HepG2 (cell line): ENCODE measurements around the gene SIGLEC8. TPM values are rescaled to one million over a fixed set of nuclear protein-coding genes. Genes with fewer than 3 reads are reported as not detected.
"Not testable (repeated sequence)": the region's sequence is repeated elsewhere in the genome, so short reads cannot be mapped to it uniquely, and the experiment has no call there.

ENCODE experiments used
- ATAC-seq: fragments of 200-7000 bp; cut with Tn5 transposase; 3 replicates; pipeline ENCODE4 v1.9.1; 2020; ENCODE audit warnings: mild to moderate bottlenecking, moderate library complexity
- BruUV-seq: library from RNA; stranded (reverse); fragments of 400-500 nt; replicated peaks from 2 replicates; lab custom pipeline; 2021; lab: Mats Ljungman, UMichigan
- CTCF ChIA-PET: fragments of 300-600 bp; formaldehyde crosslinking; extraction: SDS; loops from one replicate; lab custom pipeline; 2021; ENCODE audit warnings: low total read pairs, inconsistent platforms, low intra/inter-chr PET ratio; lab: Yijun Ruan, JAX
- POLR2A ChIA-PET: fragments of 350-600 bp; sonication (Branson Sonifier 250); formaldehyde crosslinking; loops from one replicate; lab custom pipeline; 2020; ENCODE audit warnings: antibody characterized with exemption, inconsistent platforms; lab: Yijun Ruan, JAX
- DNase-seq: peaks from one replicate; pipeline ENCODE4 v3.0.0-alpha.2; 2015; ENCODE audit warnings: low spot score
- FAIRE-seq: peaks from 3 replicates; lab custom pipeline; 2011; peaks lifted over from hg19 to GRCh38; lab: Jason Lieb, UNC
- H2AFZ ChIP-seq: one replicate; pipeline ENCODE4 v1.6.1; 2011; ENCODE audit warnings: low read length, inconsistent platforms
- H3K27ac ChIP-seq: fragments of 300-600 bp; 3 replicates; pipeline ENCODE4 v1.8.0; 2011; ENCODE audit warnings: mixed run types, mild to moderate bottlenecking, mixed read lengths, low read length, inconsistent platforms; ENCODE audit not compliant: insufficient read depth; ENCODE audit errors: extremely low read length
- H3K27me3 ChIP-seq, 2 experiments: fragments of 200-600 bp in 1 of 2; 2 replicates in 1 of 2; 3 replicates in 1 of 2; pipeline versions ENCODE4 v1.6.0 to v1.8.0; 2011; ENCODE audit warnings: low read length in 2 of 2, mild to moderate bottlenecking in 2 of 2, moderate library complexity in 2 of 2, inconsistent platforms in 1 of 2; ENCODE audit not compliant: insufficient read depth in 2 of 2, control insufficient read depth in 1 of 2
- H3K36me3 ChIP-seq, 2 experiments: fragments of 200-600 bp in 1 of 2; replicated peaks in 1 of 2; 2 replicates in 1 of 2; 3 replicates in 1 of 2; pipeline versions ENCODE4 v1.5.1 to v1.8.0; 2011; ENCODE audit warnings: low read length in 2 of 2, inconsistent platforms in 1 of 2; ENCODE audit not compliant: insufficient read depth in 2 of 2, control insufficient read depth in 1 of 2
- H3K4me1 ChIP-seq: 2 replicates; pipeline ENCODE4 v1.5.1; 2012; ENCODE audit warnings: low read length, inconsistent platforms; ENCODE audit not compliant: insufficient read depth
- H3K4me2 ChIP-seq: 2 replicates; pipeline ENCODE4 v1.6.0; 2011; ENCODE audit warnings: low read depth, low read length, inconsistent platforms
- H3K4me3 ChIP-seq, 3 experiments: fragments of 200-600 bp in 1 of 3; sonication (generic), shearing (Covaris generic) in 1 of 3; replicated peaks in 1 of 3; 2 replicates each; pipeline ENCODE4 v1.5.1; 2011 to 2016; ENCODE audit warnings: low read length in 3 of 3, inconsistent platforms in 2 of 3, low read depth in 2 of 3, mild to moderate bottlenecking in 2 of 3, control low read depth in 1 of 3, mixed read lengths in 1 of 3; ENCODE audit not compliant: insufficient read depth in 1 of 3
- H3K79me2 ChIP-seq: one replicate; pipeline ENCODE4 v1.6.1; 2011; ENCODE audit warnings: low read length, inconsistent platforms; ENCODE audit not compliant: insufficient read depth
- H3K9ac ChIP-seq: 2 replicates; pipeline ENCODE4 v1.6.0; 2011; ENCODE audit warnings: mild to moderate bottlenecking, low read depth, low read length, inconsistent platforms; ENCODE audit not compliant: insufficient read depth
- H3K9me3 ChIP-seq: 2 replicates; pipeline ENCODE4 v1.5.1; 2012; ENCODE audit warnings: mild to moderate bottlenecking, low read length
- H4K20me1 ChIP-seq: 2 replicates; pipeline ENCODE4 v1.6.0; 2011; ENCODE audit warnings: inconsistent platforms, mild to moderate bottlenecking, low read length, moderate library complexity; ENCODE audit not compliant: insufficient read depth
- JUN ChIP-seq: sonication (generic); formaldehyde crosslinking; IDR thresholded peaks from 2 replicates; pipeline ENCODE4 v1.4.0; 2020; ENCODE audit warnings: mild to moderate bottlenecking, missing genetic modification reagents
- NFIB ChIP-seq: sonication (generic); formaldehyde crosslinking; IDR thresholded peaks from 2 replicates; pipeline ENCODE4 v1.9.0; 2021; ENCODE audit warnings: missing genetic modification reagents, mild to moderate bottlenecking, borderline replicate concordance
- ZNF775 ChIP-seq: sonication (generic); formaldehyde crosslinking; IDR thresholded peaks from 2 replicates; pipeline ENCODE4 v1.4.0; 2020; ENCODE audit warnings: missing genetic modification reagents, mild to moderate bottlenecking, moderate library complexity, borderline replicate concordance
- ZNF780A ChIP-seq: sonication (generic); formaldehyde crosslinking; IDR thresholded peaks from 2 replicates; pipeline ENCODE4 v1.8.0; 2022; ENCODE audit warnings: mild to moderate bottlenecking, missing genetic modification reagents, moderate library complexity
- WGBS: methylation state at CpG from one replicate; pipeline ENCODE4 v1.1.6; 2017; ENCODE audit warnings: low lambda C conversion rate; 5-methylcytosine and 5-hydroxymethylcytosine counted together
- in situ Hi-C: cut with HindIII; loops from 2 replicates; pipeline ENCODE4 v1.10.0; 2017; ENCODE audit warnings: low pct_unique_long_range_greater_than_20kb; ENCODE audit not compliant: extremely low pct_ligation_motif_present
- intact Hi-C: fragments of 100-400 bp; cut with micrococcal nuclease; formaldehyde crosslinking; loops from one replicate; pipeline ENCODE4 v1.10.0; 2022; ENCODE audit not compliant: unreplicated experiment
- polyA plus RNA-seq, 8 experiments: library from polyadenylated mRNA; depleted of rRNA in 3 of 8; stranded (reverse) in 7 of 8; unstranded in 1 of 8; fragments of >200 nt; fragmentation: Illumina TruSeq in 4 of 8; extraction: Trizol in 4 of 8; gene quantifications; 2 replicates each; pipeline versions ENCODE4 v1.2.1 to v1.2.3, GENCODE V29; 2011 to 2016; ENCODE audit warnings: low read depth in 4 of 8, missing spikeins in 1 of 8, mixed read lengths in 1 of 8; ENCODE audit not compliant: insufficient read depth in 1 of 8
- total RNA-seq, 5 experiments: library from RNA; depleted of rRNA; stranded (reverse); fragments of >200 nt; fragmentation: Illumina TruSeq; extraction: Trizol; gene quantifications; 2 replicates each; pipeline ENCODE4 v1.2.3, GENCODE V29; 2016; ENCODE audit warnings: low read depth in 1 of 5

Gene SIGLEC8
- total and polyA plus RNA-seq, 2 of the 13 experiments (the other 11 are each of a cell fraction or from before 2014, with no cell fraction given): not detected

- in situ Hi-C loops: no loop called here
- no peaks in the 10 kb centered on the region for H3K9me3 ChIP-seq
- BruUV-seq: no TSS peak
- ChIA-PET CTCF (no interaction called here), POLR2A (no interaction called here)
- ATAC-seq: no peak
- H3K9ac ChIP-seq: no peak overlapping the region
- H3K4me1 ChIP-seq: peaks cover 3% of the 10 kb centered on the region; the same call in 1 of the 2 replicates
- H3K4me3 ChIP-seq: no peak overlapping the region
- no peaks in the 10 kb centered on the region for H4K20me1 ChIP-seq
- FAIRE-seq: no peak
- TF ChIP-seq ZNF775 (CRISPR knock-in tag) (no peak), JUN (CRISPR knock-in tag) (no peak), NFIB (no peak), ZNF780A (no peak)
- WGBS: 18% methylated on average over 3 of the region's 3 CpGs
- peaks cover 7 to 15% of the 10 kb centered on the region in 2 experiments; a peak in 3 of 5 replicates for H3K27me3 ChIP-seq
- no peak for DNase-seq
- H2AFZ ChIP-seq: no peak overlapping the region
- intact Hi-C loops: no loop called here
- no peak overlapping the region for H3K27ac ChIP-seq
- H3K36me3 ChIP-seq: no peaks in the 10 kb centered on the region
- no peak overlapping the region for H3K4me2 ChIP-seq
- no peaks in the 10 kb centered on the region for H3K79me2 ChIP-seq
These were observed 8.5 kb upstream of the SIGLEC8 start for GRCh38 chr19:51466723-51467122.

DNA sequence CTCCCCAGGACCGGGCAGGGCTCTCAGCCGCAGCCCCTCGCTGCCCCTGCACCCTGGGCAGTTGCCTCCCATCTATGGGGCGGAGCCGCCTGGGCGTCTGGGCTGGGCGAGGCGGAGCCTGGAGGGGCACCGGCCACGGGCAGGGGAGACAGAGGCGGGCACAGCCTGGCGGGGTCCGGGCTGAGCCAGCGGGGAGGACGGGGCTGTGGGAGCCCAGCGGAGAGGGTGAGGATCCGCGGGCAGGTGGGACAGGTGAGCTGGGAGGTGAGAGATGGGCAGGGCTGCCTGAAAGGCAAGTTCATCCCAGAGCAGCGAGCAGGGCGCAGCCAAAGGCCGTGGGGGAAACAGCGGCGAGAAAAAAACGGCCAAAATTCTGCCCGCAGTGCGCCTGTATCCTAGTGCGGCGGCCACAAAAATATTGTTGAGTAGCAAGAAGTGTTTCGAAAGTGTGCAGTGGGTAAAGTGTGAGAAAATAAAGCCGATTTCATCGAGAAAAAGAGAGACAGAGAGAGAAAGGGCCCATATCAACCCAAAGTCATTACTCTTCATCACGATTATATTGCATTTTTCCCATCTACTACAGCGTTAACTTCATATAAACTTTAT is 5.8 kb upstream of the SIGLEC8 start:
- WGBS: 20% methylated on average over 15 of the region's 33 CpGs
- H3K4me3 ChIP-seq, H3K36me3 ChIP-seq, in situ Hi-C loops, H3K79me2 ChIP-seq, H2AFZ ChIP-seq, ATAC-seq, H3K9me3 ChIP-seq, POLR2A ChIA-PET, CTCF ChIA-PET, H3K27ac ChIP-seq, DNase-seq, BruUV-seq, FAIRE-seq, intact Hi-C loops, H4K20me1 ChIP-seq, H3K9ac ChIP-seq, H3K4me2 ChIP-seq: not testable (repeated sequence)
- Histone ChIP-seq H3K4me1 (peaks cover 18% of the 10 kb centered on the region; the same call in 1 of the 2 replicates), H3K27me3 (peaks cover 8 to 32% of the 10 kb centered on the region in 2 experiments; a peak in 4 of 5 replicates)
